GM19467 (cell line): ENCODE measurements around the gene B4GALNT4.
"Not testable (repeated sequence)": the region's sequence is repeated elsewhere in the genome, so short reads cannot be mapped to it uniquely, and the experiment has no call there.

Source experiments
- ATAC-seq: cut with Tn5 transposase; IDR thresholded peaks from one replicate; pipeline ENCODE4 v1.9.1; 2021; ENCODE audit warnings: mild to moderate bottlenecking, moderate library complexity; ENCODE audit not compliant: unreplicated experiment

B4GALNT4 gene

GRCh38 chr11:405954-406795 lies 36.9 kb downstream of the B4GALNT4 start:
- ATAC-seq, result no peak

- ATAC-seq, result peak; percentile 61
These were observed 37.7 kb downstream of the B4GALNT4 start for GRCh38 chr11:406796-407650.

GRCh38 chr11:407651-408123 lies 38.4 kb downstream of the B4GALNT4 start:
- ATAC-seq, result no peak

- ATAC-seq, result no peak
These were observed 39.1 kb downstream of the B4GALNT4 start for GRCh38 chr11:408154-409007.

GRCh38 chr11:409008-409599 lies 39.8 kb downstream of the B4GALNT4 start:
- no peak for ATAC-seq

GRCh38 chr11:409600-410483 lies 40.5 kb downstream of the B4GALNT4 start:
- no peak for ATAC-seq

GRCh38 chr11:410711-411110 lies 41.4 kb downstream of the B4GALNT4 start:
- not testable (repeated sequence) for ATAC-seq

- ATAC-seq, result not testable (repeated sequence)
These were observed 42.2 kb downstream of the B4GALNT4 start for GRCh38 chr11:411520-411919.

- ATAC-seq, result no peak
These were observed 43.4 kb downstream of the B4GALNT4 start for GRCh38 chr11:412641-413119.

- ATAC-seq, result no peak
These were observed 44.1 kb downstream of the B4GALNT4 start for GRCh38 chr11:413120-414081.

GRCh38 chr11:414318-414857 lies 45.1 kb downstream of the B4GALNT4 start:
- ATAC-seq, result no peak

GRCh38 chr11:415640-416041 lies 46.3 kb downstream of the B4GALNT4 start:
- ATAC-seq, result no peak

- no peak for ATAC-seq
These were observed 46.9 kb downstream of the B4GALNT4 start for GRCh38 chr11:416051-416756.

GRCh38 chr11:416757-417621 lies 47.7 kb downstream of the B4GALNT4 start:
- ATAC-seq, result no peak

- no peak for ATAC-seq
These were observed 48.5 kb downstream of the B4GALNT4 start for GRCh38 chr11:417652-418342.
